Heart left ventricle (tissue), 16 donors: ENCODE measurements around the gene JUP. TPM values are rescaled to one million over a fixed set of nuclear protein-coding genes. Genes with fewer than 3 reads are reported as not detected.
A peak's percentile ranks its signal among the peaks of the same experiment; 100 is the strongest.

Source experiments
- ATAC-seq, 4 donors: fragments of 200-7000 bp; cut with Tn5 transposase; one replicate each; pipeline ENCODE4 v1.9.1; 2020 to 2022; ENCODE audit warnings: moderate library complexity in 4 of 4, mild to moderate bottlenecking in 3 of 4, moderate number of reproducible peaks in 1 of 4
- DNase-seq, 5 donors: peaks; one replicate each; pipeline ENCODE4 v3.0.0-alpha.2; 2020
- H3K27ac ChIP-seq, 12 donors: fragments of 200-600 bp; sonication (generic) in 4 of 12; one replicate each; pipeline versions ENCODE4 v1.5.0 to v1.8.0; 2016 to 2022; ENCODE audit warnings: mild to moderate bottlenecking in 2 of 12
- H3K27me3 ChIP-seq, 9 donors: fragments of 200-600 bp; sonication (generic) in 2 of 9; one replicate each; pipeline versions ENCODE4 v1.5.1 to v1.8.0; 2016 to 2022; ENCODE audit warnings: mild to moderate bottlenecking in 3 of 9
- H3K36me3 ChIP-seq, 9 donors: fragments of 200-600 bp; sonication (generic) in 2 of 9; one replicate each; pipeline versions ENCODE4 v1.5.0 to v1.8.0; 2018 to 2022; ENCODE audit warnings: mild to moderate bottlenecking in 2 of 9
- H3K4me1 ChIP-seq, 12 donors: fragments of 200-600 bp; sonication (generic) in 4 of 12; one replicate each; pipeline versions ENCODE4 v1.5.0 to v1.8.0; 2016 to 2022; ENCODE audit warnings: mild to moderate bottlenecking in 3 of 12
- H3K4me3 ChIP-seq, 12 donors: fragments of 200-600 bp; sonication (generic) in 4 of 12; one replicate each; pipeline versions ENCODE4 v1.5.0 to v1.8.0; 2017 to 2022; ENCODE audit warnings: mild to moderate bottlenecking in 9 of 12, moderate library complexity in 4 of 12
- H3K9me3 ChIP-seq, 12 donors: fragments of 200-600 bp; sonication (generic) in 4 of 12; one replicate each; pipeline versions ENCODE4 v1.5.0 to v1.8.0; 2016 to 2022; ENCODE audit warnings: mild to moderate bottlenecking in 1 of 12
- POLR2A ChIP-seq, 2 donors: fragments of 450-650 bp; IDR thresholded peaks; one replicate each; pipeline ENCODE4 v1.6.1; 2017; ENCODE audit warnings: antibody characterized with exemption in 2 of 2, mild to moderate bottlenecking in 2 of 2, moderate library complexity in 2 of 2
- WGBS, 4 donors: extraction: QIAGEN DNeasy Blood & Tissue Kit in 2 of 4; methylation state at CpG; one replicate each; pipeline versions ENCODE4 v1.1.5 to v1.1.7; 2013 to 2018; 5-methylcytosine and 5-hydroxymethylcytosine counted together
- intact Hi-C, 10 donors: fragments of 100-400 bp; cut with DNase I; formaldehyde crosslinking; loops; one replicate each; pipeline versions ENCODE4 v1.11.1 to v1.14.2; 2022
- polyA plus RNA-seq, 2 donors: library from polyadenylated mRNA; stranded (reverse); fragments of 200-250 nt; gene quantifications; one replicate each; pipeline ENCODE4 v1.2.3, GENCODE V29; 2013
- total RNA-seq, 9 donors: library from RNA; depleted of rRNA in 2 of 9; stranded (reverse); fragments of >200 nt in 2 of 9; fragmentation: NEBNext Ultra II Directional in 3 of 9; extraction: Animal tissue kit (Norgen Biotek cat#: 25700) in 3 of 9; gene quantifications; one replicate each; pipeline versions ENCODE4 v1.1.0 to v1.2.4, GENCODE V29; 2016 to 2023
- TF ChIP-seq, protein P1 (sequence below), 12 donors: fragments of 200-600 bp; sonication (generic) in 4 of 12; IDR thresholded peaks; one replicate each; pipeline versions ENCODE4 v1.5.0 to v1.8.0; 2018 to 2022; ENCODE audit warnings: antibody characterized with exemption in 12 of 12, mild to moderate bottlenecking in 5 of 12
- donor health status: ischemic (EF 13 %, LVEDD 7.1; RV severe dilation, severe dysfunction).
- donor health status: healthy with polysubstance abuse.
- donor health status: DM: no; HTN: yes; CAD: no.
- donor health status: DM: no; HTN: no; CAD: no.
- donor health status: ischemic (EF 25% LVEDD 6.9; RV normal size, moderate dysfunction).
- donor health status: ischemic (EF 25% LVEDD 5.7; RV mildly dilated, moderate dysfunction).
- donor health status: healthy.
- donor health status: DM: yes; HTN: yes; CAD: no.
- donor health status: ischemic (EF 35%, LVEDD 5.7; RV mildly dilated, moderate dysfunction).
- donor health status: nonischemic (EF 11% LVEDD 7.7; RV severe dilation, severe dysfunction).
- donor health status: DM: yes; HTN: yes; CAD: no.
- donor health status: PGD.
- donor health status: ischemic (EF 29% LVEDD 5.4; RV normal size, mild dysfunction).
- donor health status: nonischemic (EF 23%, LVEDD 6.1; RV moderate dilation, normal function).

Gene JUP
- total and polyA plus RNA-seq, 11 donors, result 94.6 to 503 (median 159) TPM

DNA sequence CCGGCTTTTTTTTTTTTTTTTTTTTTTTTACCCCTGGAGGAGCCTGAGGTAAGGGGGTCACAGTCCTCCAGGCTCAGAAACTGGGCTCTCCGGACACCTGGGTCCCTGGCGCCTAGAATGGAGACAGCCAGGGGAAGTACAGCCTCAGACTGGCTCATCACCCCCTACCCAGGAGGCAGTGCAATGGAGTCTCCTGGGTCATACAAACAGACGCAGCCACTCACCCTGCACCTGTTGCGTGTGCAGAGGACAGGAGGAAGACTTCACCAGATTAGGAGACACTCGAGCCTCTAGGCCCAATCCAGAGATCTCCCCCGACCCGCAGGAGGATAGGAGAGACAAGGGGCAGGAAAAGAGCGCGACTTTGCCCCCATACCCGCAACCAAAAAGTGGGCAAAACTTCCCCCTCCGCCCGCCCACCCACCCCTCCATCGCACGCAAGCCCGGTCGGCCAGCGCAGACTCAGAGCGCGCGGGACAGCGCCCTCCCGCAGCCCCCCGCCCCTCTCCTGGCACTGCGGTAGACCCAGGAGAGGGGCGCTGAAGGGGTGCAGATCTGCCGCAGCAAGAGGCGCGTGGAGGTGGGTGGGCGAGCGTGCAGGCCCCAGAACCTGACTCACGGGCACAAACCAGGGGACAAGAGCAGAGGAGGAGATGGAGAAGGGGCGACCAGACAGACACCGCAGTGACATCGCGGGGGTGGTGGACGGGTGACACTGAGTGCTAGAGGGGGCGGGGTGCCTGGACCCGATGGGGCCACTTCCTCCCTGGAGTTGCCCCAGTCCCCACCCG, 53.0 kb downstream of the JUP start:
- TF ChIP-seq POLR2A (IDR thresholded peaks at IDR 0.05), result no peak
- TF ChIP-seq, protein P1, sequence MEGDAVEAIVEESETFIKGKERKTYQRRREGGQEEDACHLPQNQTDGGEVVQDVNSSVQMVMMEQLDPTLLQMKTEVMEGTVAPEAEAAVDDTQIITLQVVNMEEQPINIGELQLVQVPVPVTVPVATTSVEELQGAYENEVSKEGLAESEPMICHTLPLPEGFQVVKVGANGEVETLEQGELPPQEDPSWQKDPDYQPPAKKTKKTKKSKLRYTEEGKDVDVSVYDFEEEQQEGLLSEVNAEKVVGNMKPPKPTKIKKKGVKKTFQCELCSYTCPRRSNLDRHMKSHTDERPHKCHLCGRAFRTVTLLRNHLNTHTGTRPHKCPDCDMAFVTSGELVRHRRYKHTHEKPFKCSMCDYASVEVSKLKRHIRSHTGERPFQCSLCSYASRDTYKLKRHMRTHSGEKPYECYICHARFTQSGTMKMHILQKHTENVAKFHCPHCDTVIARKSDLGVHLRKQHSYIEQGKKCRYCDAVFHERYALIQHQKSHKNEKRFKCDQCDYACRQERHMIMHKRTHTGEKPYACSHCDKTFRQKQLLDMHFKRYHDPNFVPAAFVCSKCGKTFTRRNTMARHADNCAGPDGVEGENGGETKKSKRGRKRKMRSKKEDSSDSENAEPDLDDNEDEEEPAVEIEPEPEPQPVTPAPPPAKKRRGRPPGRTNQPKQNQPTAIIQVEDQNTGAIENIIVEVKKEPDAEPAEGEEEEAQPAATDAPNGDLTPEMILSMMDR (IDR thresholded peaks at IDR 0.05), result no peak
- ATAC-seq, result peak in 1 of 4 donors; percentile 3
- H3K27ac ChIP-seq, result no peak overlapping the region
- peak overlapping the region; percentile 33 to 55 (median 44) for H3K4me3 ChIP-seq
- no peak for DNase-seq
- 11 to 17% (median 12%) methylated on average over 32 to 40 of the region's 40 CpGs for WGBS, 4 donors
- intact Hi-C loops, result loop anchor here in 1 of 10 donors (10.0 kb wide), 2 partner anchors 151 to 221 kb away; no protein-coding TSS in a partner anchor
- peaks cover 29 to 63% (median 53%) of the 10 kb centered on the region in 9 donors for H3K27me3 ChIP-seq
- peaks cover 3 to 25% (median 16%) of the 10 kb centered on the region in 12 donors for H3K4me1 ChIP-seq
- no peaks in the 10 kb centered on the region for H3K9me3 ChIP-seq
- no peaks in the 10 kb centered on the region for H3K36me3 ChIP-seq

DNA sequence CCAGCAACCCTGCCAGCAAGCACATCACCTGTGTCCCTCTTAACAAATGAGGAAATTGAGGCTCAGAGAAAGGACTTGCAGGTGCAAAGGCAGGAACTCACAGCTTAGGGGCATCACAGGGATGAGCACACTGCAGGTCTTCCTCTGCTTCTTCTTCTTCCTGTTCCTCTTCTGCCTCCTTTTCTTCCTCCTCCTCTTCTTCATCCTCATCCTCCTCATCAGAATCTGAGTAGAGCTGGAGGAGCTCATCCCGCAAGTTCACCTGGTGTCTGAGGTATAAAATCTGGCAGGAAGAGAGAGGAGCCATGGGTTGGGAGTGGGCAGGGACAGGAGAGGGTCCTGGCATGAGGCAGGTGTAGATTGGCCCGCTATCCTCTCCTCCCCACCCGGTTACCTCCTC, 54.7 kb downstream of the JUP start:
- DNase-seq (no peak), ATAC-seq (no peak)
- Histone ChIP-seq H3K4me1 (peaks cover 3 to 20% (median 15%) of the 10 kb centered on the region in 12 donors), H3K27me3 (peaks cover 29 to 55% (median 42%) of the 10 kb centered on the region in 9 donors), H3K9me3 (no peaks in the 10 kb centered on the region), H3K4me3 (no peak overlapping the region), H3K27ac (no peak overlapping the region), H3K36me3 (no peaks in the 10 kb centered on the region)
- intact Hi-C loops, result loop anchor here in 1 of 10 donors (10.0 kb wide), 2 partner anchors 153 to 223 kb away; no protein-coding TSS in a partner anchor
- 42 to 63% (median 52%) methylated on average over 2 to 3 of the region's 3 CpGs for WGBS, 4 donors
- no peak for TF ChIP-seq POLR2A (IDR thresholded peaks at IDR 0.05)
- TF ChIP-seq, protein P1 (IDR thresholded peaks at IDR 0.05), result no peak

DNA sequence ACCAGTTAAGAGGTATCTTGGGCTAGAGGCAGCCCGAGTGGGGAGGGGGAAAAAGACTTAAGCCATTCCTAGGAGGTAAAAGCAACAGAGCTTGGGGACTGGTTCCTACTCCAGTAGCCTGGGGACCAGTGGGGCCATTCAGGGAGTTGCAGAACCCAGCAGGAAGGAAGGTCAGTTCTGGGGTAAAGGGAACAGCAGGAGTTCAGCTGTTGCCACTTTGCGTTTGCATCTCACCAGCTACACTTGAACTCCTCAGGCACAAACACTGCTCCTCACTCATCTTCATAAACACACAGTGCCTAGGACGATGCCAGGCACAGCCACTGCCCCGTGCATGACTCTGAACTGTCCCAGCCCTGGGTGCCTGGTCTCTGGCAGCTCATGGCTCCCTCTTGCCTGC, 56.0 kb downstream of the JUP start:
- Histone ChIP-seq H3K4me3 (no peak overlapping the region), H3K36me3 (no peaks in the 10 kb centered on the region), H3K27ac (no peak overlapping the region), H3K4me1 (peaks cover 3 to 20% (median 15%) of the 10 kb centered on the region in 12 donors), H3K9me3 (no peaks in the 10 kb centered on the region), H3K27me3 (peaks cover 21 to 43% (median 32%) of the 10 kb centered on the region in 9 donors)
- ATAC-seq (no peak), DNase-seq (no peak)
- TF ChIP-seq, protein P1 (IDR thresholded peaks at IDR 0.05), result no peak
- TF ChIP-seq POLR2A (IDR thresholded peaks at IDR 0.05), result no peak
- intact Hi-C loops, result loop anchor here in 1 of 10 donors (10.0 kb wide), 2 partner anchors 154 to 224 kb away; no protein-coding TSS in a partner anchor
- WGBS, 4 donors, result 41 to 57% (median 50%) methylated on average over 4 of the region's 4 CpGs

DNA sequence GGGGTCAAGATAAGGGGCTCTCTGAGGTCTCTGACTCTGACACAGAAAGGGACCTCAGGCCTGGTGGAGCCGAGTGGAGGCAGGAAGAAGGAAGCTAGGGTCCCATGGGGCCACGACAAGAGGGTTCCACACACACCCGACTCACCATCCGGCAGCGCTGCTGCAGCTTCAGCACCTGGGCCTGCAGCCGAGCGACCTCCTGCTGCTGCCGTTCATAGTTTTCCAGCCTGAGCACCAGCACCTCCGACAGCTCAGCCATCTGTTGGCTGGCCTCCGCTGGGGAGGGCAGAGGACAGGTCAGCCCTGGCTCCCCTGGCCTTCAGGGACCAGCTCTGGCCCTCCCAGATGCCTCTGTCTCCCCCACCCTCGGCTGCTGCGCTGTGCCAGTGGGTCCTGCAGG, 58.5 kb downstream of the JUP start:
- Histone ChIP-seq H3K4me3 (no peak overlapping the region), H3K27me3 (peaks cover 0 to 19% (median 8%) of the 10 kb centered on the region in 9 donors)

More for the DNA sequence above, 58.5 kb downstream of the JUP start:
- intact Hi-C loops, result no loop called here
- Histone ChIP-seq H3K4me1 (no peaks in the 10 kb centered on the region), H3K36me3 (no peaks in the 10 kb centered on the region), H3K9me3 (no peaks in the 10 kb centered on the region), H3K27ac (no peak overlapping the region)
- DNase-seq (no peak), ATAC-seq (no peak)
- 36 to 89% (median 67%) methylated on average over 5 to 12 of the region's 12 CpGs for WGBS, 4 donors
- TF ChIP-seq POLR2A (IDR thresholded peaks at IDR 0.05), result no peak
- TF ChIP-seq, protein P1 (IDR thresholded peaks at IDR 0.05), result no peak
